ENCODE results near the gene UQCC3. TPM values are rescaled to one million over a fixed set of nuclear protein-coding genes. Genes with fewer than 3 reads are reported as not detected.
A peak's percentile ranks its signal among the peaks of the same experiment; 100 is the strongest.
"Not testable (repeated sequence)": the region's sequence is repeated elsewhere in the genome, so short reads cannot be mapped to it uniquely, and the experiment has no call there.

Gene UQCC3
- total RNA-seq, 4 donors from 2014 or later: 7.3 to 9.9 (median 8.2) TPM

- DNase-seq (ENCODE audit: low spot score) (no peak), ATAC-seq (ENCODE audit: low FRiP score) (no peak)
- TF ChIP-seq CTCF (IDR thresholded peaks at IDR 0.05): no peak
Observed at GRCh38 chr11:62666259-62666926, 5.1 kb upstream of the UQCC3 start.

GRCh38 chr11:62667460-62667859 is 4.0 kb upstream of the UQCC3 start:
- no peak for TF ChIP-seq CTCF (IDR thresholded peaks at IDR 0.05)
- DNase-seq (ENCODE audit: low spot score): no peak
- no peak for ATAC-seq (ENCODE audit: low FRiP score)

GRCh38 chr11:62669420-62670161 is 1.9 kb upstream of the UQCC3 start:
- DNase-seq (ENCODE audit: low spot score) (no peak), ATAC-seq (ENCODE audit: low FRiP score) (no peak)
- TF ChIP-seq CTCF (IDR thresholded peaks at IDR 0.05): no peak

- ATAC-seq (ENCODE audit: low FRiP score) (peak; percentile 12), DNase-seq (ENCODE audit: low spot score) (no peak)
- no peak for TF ChIP-seq CTCF (IDR thresholded peaks at IDR 0.05)
Observed at GRCh38 chr11:62671236-62671607, 251 bp upstream of the UQCC3 start.

- ATAC-seq (ENCODE audit: low FRiP score) (no peak), DNase-seq (ENCODE audit: low spot score) (no peak)
- TF ChIP-seq CTCF (IDR thresholded peaks at IDR 0.05): no peak
Observed at GRCh38 chr11:62673196-62673525, 1.7 kb downstream of the UQCC3 start.

- DNase-seq (ENCODE audit: low spot score); ATAC-seq (ENCODE audit: low FRiP score): not testable (repeated sequence)
Observed at GRCh38 chr11:62675415-62675814, 3.9 kb downstream of the UQCC3 start.

GRCh38 chr11:62676698-62677097 is 5.2 kb downstream of the UQCC3 start:
- TF ChIP-seq CTCF (IDR thresholded peaks at IDR 0.05): no peak
- ATAC-seq (ENCODE audit: low FRiP score) (no peak), DNase-seq (ENCODE audit: low spot score) (no peak)
